HepG2 (cell line): ENCODE measurements around the gene PARD3. TPM values are rescaled to one million over a fixed set of nuclear protein-coding genes. Genes with fewer than 3 reads are reported as not detected.

Experiments
- BCL6 ChIP-seq: IDR thresholded peaks from 2 replicates; pipeline ENCODE4 v1.6.1; 2016; ENCODE audit warnings: missing genetic modification reagents, missing compliant biosample characterization
- CCDC6 ChIP-seq: sonication (generic); formaldehyde crosslinking; IDR thresholded peaks from 2 replicates; pipeline ENCODE4 v1.8.1; 2022; ENCODE audit warnings: mild to moderate bottlenecking, missing genetic modification reagents, moderate library complexity
- FOXP1 ChIP-seq, 2 experiments: fragments of 450-650 bp in 1 of 2; IDR thresholded peaks; 2 replicates each; pipeline ENCODE4 v1.6.1; 2017 to 2018; ENCODE audit warnings: antibody characterized with exemption in 1 of 2
- HCFC1 ChIP-seq: fragments of 150-350 bp; IDR thresholded peaks from 2 replicates; pipeline ENCODE4 v1.6.1; 2014; ENCODE audit warnings: low read depth, low read length
- MTF1 ChIP-seq: sonication (generic); formaldehyde crosslinking; IDR thresholded peaks from 2 replicates; pipeline ENCODE4 v1.5.0; 2020; ENCODE audit warnings: missing genetic modification reagents
- NCOA2 ChIP-seq: sonication (generic); formaldehyde crosslinking; IDR thresholded peaks from 2 replicates; pipeline ENCODE4 v1.8.0; 2022; ENCODE audit warnings: inconsistent platforms
- PHF20 ChIP-seq: sonication (generic); formaldehyde crosslinking; IDR thresholded peaks from 2 replicates; pipeline ENCODE4 v1.5.0; 2020; ENCODE audit warnings: mild to moderate bottlenecking, missing genetic modification reagents
- RARA ChIP-seq: IDR thresholded peaks from 2 replicates; pipeline ENCODE4 v1.6.1; 2016; ENCODE audit warnings: missing genetic modification reagents, missing compliant biosample characterization
- SOX13 ChIP-seq, 3 experiments: fragments of 450-650 bp in 1 of 3; sonication (generic) in 1 of 3; formaldehyde crosslinking in 1 of 3; IDR thresholded peaks in 2 of 3; conservative IDR thresholded peaks in 1 of 3; 2 replicates each; pipeline versions ENCODE4 v1.5.0 to v1.6.1; 2016 to 2020; ENCODE audit warnings: antibody characterized with exemption in 1 of 3, mild to moderate bottlenecking in 1 of 3, missing compliant biosample characterization in 1 of 3, missing genetic modification reagents in 1 of 3, moderate library complexity in 1 of 3
- SOX5 ChIP-seq: IDR thresholded peaks from 2 replicates; pipeline ENCODE4 v1.6.1; 2016; ENCODE audit warnings: borderline replicate concordance
- TARDBP ChIP-seq: sonication (generic); formaldehyde crosslinking; IDR thresholded peaks from 2 replicates; pipeline ENCODE4 v1.8.0; 2022; ENCODE audit warnings: mild to moderate bottlenecking, missing genetic modification reagents
- ZNF24 ChIP-seq: fragments of 450-650 bp; IDR thresholded peaks from 2 replicates; pipeline ENCODE4 v1.6.1; 2017; ENCODE audit warnings: antibody characterized with exemption, mild to moderate bottlenecking
- ZNF572 ChIP-seq: sonication (generic); formaldehyde crosslinking; IDR thresholded peaks from 2 replicates; pipeline ENCODE4 v1.5.1; 2020; ENCODE audit warnings: mild to moderate bottlenecking, missing genetic modification reagents
- ZZZ3 ChIP-seq: sonication (generic); formaldehyde crosslinking; IDR thresholded peaks from 2 replicates; pipeline ENCODE4 v1.4.0; 2020; ENCODE audit warnings: missing genetic modification reagents, mild to moderate bottlenecking, borderline replicate concordance
- polyA plus RNA-seq, 8 experiments: library from polyadenylated mRNA; depleted of rRNA in 3 of 8; stranded (reverse) in 7 of 8; unstranded in 1 of 8; fragments of >200 nt; fragmentation: Illumina TruSeq in 4 of 8; extraction: Trizol in 4 of 8; gene quantifications; 2 replicates each; pipeline versions ENCODE4 v1.2.1 to v1.2.3, GENCODE V29; 2011 to 2016; ENCODE audit warnings: low read depth in 4 of 8, missing spikeins in 1 of 8, mixed read lengths in 1 of 8; ENCODE audit not compliant: insufficient read depth in 1 of 8
- total RNA-seq, 5 experiments: library from RNA; depleted of rRNA; stranded (reverse); fragments of >200 nt; fragmentation: Illumina TruSeq; extraction: Trizol; gene quantifications; 2 replicates each; pipeline ENCODE4 v1.2.3, GENCODE V29; 2016; ENCODE audit warnings: low read depth in 1 of 5
- TF ChIP-seq, protein P1 (sequence below): sonication (generic); formaldehyde crosslinking; conservative IDR thresholded peaks from 2 replicates; pipeline ENCODE4 v1.4.0; 2020; ENCODE audit warnings: mild to moderate bottlenecking, missing genetic modification reagents, moderate library complexity
- TF ChIP-seq, protein P2 (sequence below): sonication (generic); formaldehyde crosslinking; IDR thresholded peaks from 2 replicates; pipeline ENCODE4 v1.4.0; 2020; ENCODE audit warnings: missing genetic modification reagents, mild to moderate bottlenecking, borderline replicate concordance
- TF ChIP-seq, protein P3 (sequence below): sonication (generic); formaldehyde crosslinking; IDR thresholded peaks from 2 replicates; pipeline ENCODE4 v1.5.0; 2020; ENCODE audit warnings: missing genetic modification reagents, mild to moderate bottlenecking, borderline replicate concordance
- TF ChIP-seq, protein P4 (sequence below): sonication (generic); formaldehyde crosslinking; IDR thresholded peaks from 2 replicates; pipeline ENCODE4 v1.8.0; 2022; ENCODE audit warnings: mild to moderate bottlenecking, missing genetic modification reagents, borderline replicate concordance
- TF ChIP-seq, protein P5 (sequence below): sonication (generic); formaldehyde crosslinking; IDR thresholded peaks from 2 replicates; pipeline ENCODE4 v1.4.0; 2020; ENCODE audit warnings: missing genetic modification reagents, mild to moderate bottlenecking, borderline replicate concordance

The PARD3 gene
- total and polyA plus RNA-seq, 2 of the 13 experiments (the other 11 are each of a cell fraction or from before 2014, with no cell fraction given), result 40.9 to 60.0 TPM

DNA sequence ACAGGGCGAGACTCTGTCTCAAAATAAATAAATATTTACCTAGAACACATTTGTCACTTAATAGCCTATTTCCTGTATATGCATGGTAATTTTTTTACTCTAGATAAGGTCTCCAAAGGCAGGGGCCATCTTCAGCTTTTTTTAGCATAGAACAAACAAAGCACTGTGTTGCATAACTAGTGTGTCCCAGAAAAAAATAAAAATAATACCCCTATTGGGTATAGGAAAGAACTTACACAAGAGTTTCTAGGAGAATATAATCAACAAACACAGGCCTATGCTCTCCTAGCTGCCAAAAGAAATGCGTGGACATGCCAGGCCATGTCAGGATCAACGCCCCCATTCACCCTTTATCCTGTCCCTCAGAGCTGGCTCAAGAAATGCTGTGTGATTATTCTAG lies 103.6 kb downstream of the PARD3 start (continued):
- TF ChIP-seq, protein P1, sequence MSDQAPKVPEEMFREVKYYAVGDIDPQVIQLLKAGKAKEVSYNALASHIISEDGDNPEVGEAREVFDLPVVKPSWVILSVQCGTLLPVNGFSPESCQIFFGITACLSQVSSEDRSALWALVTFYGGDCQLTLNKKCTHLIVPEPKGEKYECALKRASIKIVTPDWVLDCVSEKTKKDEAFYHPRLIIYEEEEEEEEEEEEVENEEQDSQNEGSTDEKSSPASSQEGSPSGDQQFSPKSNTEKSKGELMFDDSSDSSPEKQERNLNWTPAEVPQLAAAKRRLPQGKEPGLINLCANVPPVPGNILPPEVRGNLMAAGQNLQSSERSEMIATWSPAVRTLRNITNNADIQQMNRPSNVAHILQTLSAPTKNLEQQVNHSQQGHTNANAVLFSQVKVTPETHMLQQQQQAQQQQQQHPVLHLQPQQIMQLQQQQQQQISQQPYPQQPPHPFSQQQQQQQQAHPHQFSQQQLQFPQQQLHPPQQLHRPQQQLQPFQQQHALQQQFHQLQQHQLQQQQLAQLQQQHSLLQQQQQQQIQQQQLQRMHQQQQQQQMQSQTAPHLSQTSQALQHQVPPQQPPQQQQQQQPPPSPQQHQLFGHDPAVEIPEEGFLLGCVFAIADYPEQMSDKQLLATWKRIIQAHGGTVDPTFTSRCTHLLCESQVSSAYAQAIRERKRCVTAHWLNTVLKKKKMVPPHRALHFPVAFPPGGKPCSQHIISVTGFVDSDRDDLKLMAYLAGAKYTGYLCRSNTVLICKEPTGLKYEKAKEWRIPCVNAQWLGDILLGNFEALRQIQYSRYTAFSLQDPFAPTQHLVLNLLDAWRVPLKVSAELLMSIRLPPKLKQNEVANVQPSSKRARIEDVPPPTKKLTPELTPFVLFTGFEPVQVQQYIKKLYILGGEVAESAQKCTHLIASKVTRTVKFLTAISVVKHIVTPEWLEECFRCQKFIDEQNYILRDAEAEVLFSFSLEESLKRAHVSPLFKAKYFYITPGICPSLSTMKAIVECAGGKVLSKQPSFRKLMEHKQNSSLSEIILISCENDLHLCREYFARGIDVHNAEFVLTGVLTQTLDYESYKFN (CRISPR knock-in tag), result peak; percentile 28; the same call in 1 of the 2 replicates
- TF ChIP-seq TARDBP (CRISPR knock-in tag) (no peak), FOXP1 (IDR thresholded peaks at IDR 0.05) (no peak), FOXP1 (CRISPR knock-in tag; IDR thresholded peaks at IDR 0.05) (peak; percentile 52; the same call in 1 of the 2 replicates), BCL6 (CRISPR knock-in tag) (peak; percentile 57; the same call in 1 of the 2 replicates), HCFC1 (no peak), CCDC6 (no peak), MTF1 (CRISPR knock-in tag) (no peak), NCOA2 (CRISPR knock-in tag) (peak; percentile 31; the same call in 1 of the 2 replicates), SOX5 (CRISPR knock-in tag) (peak; percentile 34; the same call in 1 of the 2 replicates), ZNF572 (CRISPR knock-in tag) (no peak), SOX13 (IDR thresholded peaks at IDR 0.05) (no peak), SOX13 (CRISPR knock-in tag; conservative IDR thresholded peaks at IDR 0.05 in 1 of 2, IDR thresholded peaks at IDR 0.05 in 1 of 2) (0 out of 4 replicates have a peak, but pooled peaks of 1 of the 2 experiments have one; percentile 29), ZNF24 (no peak), RARA (CRISPR knock-in tag) (0 out of 2 replicates have a peak, but pooled peaks have one; percentile 23), ZZZ3 (CRISPR knock-in tag) (no peak), PHF20 (CRISPR knock-in tag) (no peak)
- TF ChIP-seq, protein P2, sequence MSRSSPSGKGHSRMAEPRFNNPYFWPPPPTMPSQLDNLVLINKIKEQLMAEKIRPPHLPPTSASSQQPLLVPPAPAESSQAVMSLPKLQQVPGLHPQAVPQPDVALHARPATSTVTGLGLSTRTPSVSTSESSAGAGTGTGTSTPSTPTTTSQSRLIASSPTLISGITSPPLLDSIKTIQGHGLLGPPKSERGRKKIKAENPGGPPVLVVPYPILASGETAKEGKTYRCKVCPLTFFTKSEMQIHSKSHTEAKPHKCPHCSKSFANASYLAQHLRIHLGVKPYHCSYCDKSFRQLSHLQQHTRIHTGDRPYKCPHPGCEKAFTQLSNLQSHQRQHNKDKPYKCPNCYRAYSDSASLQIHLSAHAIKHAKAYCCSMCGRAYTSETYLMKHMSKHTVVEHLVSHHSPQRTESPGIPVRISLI (CRISPR knock-in tag), result peak; percentile 79
- TF ChIP-seq, protein P3, sequence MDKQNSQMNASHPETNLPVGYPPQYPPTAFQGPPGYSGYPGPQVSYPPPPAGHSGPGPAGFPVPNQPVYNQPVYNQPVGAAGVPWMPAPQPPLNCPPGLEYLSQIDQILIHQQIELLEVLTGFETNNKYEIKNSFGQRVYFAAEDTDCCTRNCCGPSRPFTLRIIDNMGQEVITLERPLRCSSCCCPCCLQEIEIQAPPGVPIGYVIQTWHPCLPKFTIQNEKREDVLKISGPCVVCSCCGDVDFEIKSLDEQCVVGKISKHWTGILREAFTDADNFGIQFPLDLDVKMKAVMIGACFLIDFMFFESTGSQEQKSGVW (CRISPR knock-in tag), result no peak
- TF ChIP-seq, protein P4, sequence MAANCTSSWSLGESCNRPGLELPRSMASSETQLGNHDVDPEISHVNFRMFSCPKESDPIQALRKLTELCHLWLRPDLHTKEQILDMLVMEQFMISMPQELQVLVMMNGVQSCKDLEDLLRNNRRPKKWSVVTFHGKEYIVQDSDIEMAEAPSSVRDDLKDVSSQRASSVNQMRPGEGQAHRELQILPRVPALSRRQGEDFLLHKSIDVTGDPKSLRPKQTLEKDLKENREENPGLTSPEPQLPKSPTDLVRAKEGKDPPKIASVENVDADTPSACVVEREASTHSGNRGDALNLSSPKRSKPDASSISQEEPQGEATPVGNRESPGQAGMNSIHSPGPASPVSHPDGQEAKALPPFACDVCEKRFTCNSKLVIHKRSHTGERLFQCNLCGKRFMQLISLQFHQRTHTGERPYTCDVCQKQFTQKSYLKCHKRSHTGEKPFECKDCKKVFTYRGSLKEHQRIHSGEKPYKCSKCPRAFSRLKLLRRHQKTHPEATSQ (CRISPR knock-in tag), result no peak
- TF ChIP-seq, protein P5, sequence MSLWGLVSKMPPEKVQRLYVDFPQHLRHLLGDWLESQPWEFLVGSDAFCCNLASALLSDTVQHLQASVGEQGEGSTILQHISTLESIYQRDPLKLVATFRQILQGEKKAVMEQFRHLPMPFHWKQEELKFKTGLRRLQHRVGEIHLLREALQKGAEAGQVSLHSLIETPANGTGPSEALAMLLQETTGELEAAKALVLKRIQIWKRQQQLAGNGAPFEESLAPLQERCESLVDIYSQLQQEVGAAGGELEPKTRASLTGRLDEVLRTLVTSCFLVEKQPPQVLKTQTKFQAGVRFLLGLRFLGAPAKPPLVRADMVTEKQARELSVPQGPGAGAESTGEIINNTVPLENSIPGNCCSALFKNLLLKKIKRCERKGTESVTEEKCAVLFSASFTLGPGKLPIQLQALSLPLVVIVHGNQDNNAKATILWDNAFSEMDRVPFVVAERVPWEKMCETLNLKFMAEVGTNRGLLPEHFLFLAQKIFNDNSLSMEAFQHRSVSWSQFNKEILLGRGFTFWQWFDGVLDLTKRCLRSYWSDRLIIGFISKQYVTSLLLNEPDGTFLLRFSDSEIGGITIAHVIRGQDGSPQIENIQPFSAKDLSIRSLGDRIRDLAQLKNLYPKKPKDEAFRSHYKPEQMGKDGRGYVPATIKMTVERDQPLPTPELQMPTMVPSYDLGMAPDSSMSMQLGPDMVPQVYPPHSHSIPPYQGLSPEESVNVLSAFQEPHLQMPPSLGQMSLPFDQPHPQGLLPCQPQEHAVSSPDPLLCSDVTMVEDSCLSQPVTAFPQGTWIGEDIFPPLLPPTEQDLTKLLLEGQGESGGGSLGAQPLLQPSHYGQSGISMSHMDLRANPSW (CRISPR knock-in tag), result no peak
